GM18907 (cell line): ENCODE measurements around the gene CRACR2A.

Experiments
- ATAC-seq: cut with Tn5 transposase; IDR thresholded peaks from one replicate; pipeline ENCODE4 v1.9.1; 2021; ENCODE audit warnings: mild to moderate bottlenecking, moderate library complexity; ENCODE audit not compliant: unreplicated experiment

The CRACR2A gene, protein sequence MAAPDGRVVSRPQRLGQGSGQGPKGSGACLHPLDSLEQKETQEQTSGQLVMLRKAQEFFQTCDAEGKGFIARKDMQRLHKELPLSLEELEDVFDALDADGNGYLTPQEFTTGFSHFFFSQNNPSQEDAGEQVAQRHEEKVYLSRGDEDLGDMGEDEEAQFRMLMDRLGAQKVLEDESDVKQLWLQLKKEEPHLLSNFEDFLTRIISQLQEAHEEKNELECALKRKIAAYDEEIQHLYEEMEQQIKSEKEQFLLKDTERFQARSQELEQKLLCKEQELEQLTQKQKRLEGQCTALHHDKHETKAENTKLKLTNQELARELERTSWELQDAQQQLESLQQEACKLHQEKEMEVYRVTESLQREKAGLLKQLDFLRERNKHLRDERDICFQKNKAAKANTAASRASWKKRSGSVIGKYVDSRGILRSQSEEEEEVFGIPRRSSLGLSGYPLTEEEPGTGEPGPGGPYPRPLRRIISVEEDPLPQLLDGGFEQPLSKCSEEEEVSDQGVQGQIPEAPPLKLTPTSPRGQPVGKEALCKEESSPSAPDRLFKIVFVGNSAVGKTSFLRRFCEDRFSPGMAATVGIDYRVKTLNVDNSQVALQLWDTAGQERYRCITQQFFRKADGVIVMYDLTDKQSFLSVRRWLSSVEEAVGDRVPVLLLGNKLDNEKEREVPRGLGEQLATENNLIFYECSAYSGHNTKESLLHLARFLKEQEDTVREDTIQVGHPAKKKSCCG

DNA sequence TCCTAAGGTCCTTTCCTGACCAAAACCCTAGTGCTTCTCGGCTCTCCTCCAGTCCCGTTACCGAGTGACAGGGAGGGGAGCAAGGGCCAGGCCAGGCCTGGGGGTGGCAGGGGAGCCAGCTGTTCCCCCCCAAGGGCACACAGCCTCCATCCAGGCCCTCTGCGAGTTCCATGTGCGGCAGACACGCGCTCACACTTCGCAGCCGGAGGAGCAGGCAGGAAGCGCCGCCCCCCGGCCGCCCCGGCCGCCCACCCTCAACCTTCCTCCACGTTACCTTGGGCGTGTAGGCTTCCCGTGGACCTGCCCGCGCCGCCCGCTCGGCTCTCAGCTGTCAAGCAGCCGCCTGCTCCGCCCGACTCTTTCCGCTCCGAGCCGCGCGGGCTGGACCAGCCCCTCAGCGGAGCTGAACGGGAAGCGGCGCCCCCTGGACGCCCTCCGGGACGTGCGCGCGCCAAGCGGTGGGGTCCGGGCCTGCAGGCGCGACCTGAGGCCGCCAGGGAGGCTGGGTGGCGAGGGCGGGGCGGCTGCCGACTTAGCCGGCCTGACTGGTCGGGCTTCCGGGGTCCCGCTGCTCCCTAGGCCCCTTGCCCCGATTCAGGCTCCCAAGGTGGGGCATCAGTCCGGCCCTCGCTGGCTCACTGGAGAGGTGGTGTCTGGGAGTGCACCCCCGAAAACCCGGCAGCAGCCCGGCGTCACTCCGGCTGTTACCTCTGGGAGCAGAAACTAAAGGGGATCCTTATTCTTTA, at the start of gene CRACR2A:
Gene CRACR2A, minus strand, starts transcription at position 369 of the 746 bp plus-strand sequence. CDS start 56,110 bp downstream, outside the sequence.
- ATAC-seq = peak; percentile 81

DNA sequence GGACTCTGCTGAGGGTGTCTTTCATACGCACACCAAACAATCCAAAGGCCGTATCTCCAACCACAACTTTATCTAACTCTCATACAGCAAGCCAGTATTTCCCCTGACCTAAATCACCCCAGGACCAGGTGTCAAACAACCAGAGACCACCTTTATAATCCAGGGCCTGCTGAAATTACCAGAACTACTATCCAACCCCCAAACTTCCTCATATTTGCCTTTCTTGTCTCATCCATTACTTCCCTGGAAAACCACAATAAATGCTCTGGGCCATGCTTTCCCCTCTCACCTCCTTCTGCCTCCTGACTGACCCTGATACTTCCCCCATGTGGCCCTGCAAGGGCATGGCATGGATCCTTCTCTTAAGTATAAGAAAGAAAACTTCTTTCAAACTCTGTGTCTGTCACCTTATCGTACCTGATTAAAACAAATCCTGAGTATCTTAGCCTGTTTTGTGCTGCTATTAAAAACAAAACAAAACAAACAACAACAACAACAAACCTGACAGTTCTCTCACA, 44.7 kb upstream of the CRACR2A start:
- no peak for ATAC-seq

DNA sequence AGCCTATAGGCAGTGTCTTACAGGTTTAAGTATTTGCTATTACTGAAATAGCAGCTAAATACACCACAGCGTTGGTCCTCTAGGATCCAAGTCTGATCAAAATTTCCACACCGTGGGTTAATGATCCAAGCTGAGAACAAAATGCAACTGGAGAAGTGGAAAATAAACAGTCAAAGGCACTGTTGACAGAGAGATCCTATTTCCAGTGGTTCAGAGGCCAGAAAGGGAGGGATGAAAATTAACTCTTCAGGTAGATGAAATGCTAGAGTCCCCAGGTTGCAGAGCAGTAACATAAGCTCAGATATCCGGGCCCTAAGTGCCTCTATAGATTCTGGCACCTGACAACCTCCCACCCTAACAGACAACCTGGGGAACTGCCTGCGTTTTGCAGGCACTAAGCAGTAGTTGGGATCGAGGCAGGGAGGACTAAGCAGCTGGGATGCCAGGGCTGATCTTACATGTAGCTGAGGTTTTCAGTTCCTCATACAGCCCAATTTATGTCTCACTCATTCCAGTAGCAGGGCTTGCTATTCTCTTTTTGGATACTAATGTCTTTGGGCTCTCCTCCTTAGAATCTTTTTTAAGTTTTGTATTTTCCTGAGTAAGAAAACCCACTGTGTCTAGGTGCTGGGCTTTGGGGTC, 42.7 kb upstream of the CRACR2A start:
- ATAC-seq = no peak

DNA sequence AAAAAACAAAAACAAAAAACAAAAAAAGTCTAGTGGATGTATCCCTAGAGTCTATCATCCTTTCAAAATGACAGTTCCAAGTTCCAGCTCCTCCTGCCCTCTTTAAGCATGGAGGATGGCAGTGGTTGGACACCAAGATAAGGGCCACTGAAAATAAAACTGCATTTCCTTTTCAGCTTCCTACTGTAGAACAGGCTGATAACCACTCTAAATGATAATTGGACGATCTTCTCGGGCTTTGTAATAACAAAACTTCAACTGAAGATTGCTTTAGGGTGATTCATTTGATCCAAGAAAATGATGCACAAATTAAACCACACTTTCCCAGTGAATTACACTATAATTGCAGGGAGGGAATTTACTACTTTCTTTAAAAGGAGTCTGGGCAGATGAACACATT, 42.2 kb upstream of the CRACR2A start:
- ATAC-seq = no peak

DNA sequence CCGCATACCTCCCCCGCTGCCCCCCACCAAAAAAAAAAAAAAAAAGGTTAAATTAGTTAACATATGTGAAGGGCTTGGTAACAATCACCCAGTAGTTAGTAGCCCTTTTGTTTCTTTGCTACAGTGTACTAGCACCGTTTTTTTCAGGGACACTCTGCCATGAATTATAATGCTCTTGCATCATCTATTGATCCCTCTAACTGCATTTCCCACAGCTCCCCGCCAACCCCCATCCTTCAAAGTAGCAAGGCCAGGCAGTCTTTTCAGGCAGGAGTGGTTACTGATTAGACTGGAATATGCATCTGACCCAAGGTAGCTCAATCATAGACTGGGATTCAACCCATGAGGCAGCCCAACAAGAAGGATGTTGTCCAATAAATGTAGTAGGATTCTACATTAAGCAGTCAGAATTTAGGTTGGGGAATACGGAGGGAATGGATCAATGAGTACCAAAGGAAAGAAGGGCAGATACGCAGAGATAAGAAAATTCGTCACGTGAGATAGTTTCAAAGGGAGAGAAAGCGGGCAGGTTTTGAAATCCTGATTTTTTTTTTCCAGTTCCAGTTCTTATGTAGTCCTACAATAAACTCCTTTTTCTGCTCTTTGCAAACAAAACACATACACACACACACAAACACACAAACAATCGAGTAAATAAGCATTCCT, 39.8 kb upstream of the CRACR2A start:
- ATAC-seq = no peak

DNA sequence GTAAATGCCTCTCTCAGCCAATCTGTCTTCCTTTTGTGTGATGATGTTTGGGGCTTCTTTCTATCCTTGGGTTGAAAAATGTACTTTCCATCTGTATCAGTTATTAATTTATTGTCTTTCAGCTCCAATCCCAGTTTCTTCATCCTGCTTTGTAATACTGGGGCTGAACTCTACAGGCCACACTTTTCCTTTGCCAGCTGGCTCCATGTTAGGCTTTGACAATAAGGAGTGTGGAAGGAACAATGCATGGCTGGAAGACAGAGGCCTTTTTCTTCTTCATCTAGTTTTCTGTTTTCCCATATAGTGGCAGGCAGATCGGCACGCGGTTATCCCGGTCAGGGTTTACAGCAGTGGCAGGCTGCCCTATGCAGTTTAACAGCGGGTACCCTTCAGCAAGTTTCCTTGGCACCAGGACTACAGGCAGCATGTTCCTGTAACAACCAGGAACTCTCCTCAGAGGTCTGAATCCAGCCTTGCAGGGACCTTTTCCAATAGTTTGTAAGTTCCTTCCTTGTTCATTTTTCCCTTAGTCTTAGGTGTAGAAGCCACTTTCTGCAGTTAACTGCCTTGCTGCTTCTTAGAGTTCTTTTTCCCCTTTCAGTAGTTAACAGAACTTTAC, 38.5 kb upstream of the CRACR2A start:
- no peak for ATAC-seq

DNA sequence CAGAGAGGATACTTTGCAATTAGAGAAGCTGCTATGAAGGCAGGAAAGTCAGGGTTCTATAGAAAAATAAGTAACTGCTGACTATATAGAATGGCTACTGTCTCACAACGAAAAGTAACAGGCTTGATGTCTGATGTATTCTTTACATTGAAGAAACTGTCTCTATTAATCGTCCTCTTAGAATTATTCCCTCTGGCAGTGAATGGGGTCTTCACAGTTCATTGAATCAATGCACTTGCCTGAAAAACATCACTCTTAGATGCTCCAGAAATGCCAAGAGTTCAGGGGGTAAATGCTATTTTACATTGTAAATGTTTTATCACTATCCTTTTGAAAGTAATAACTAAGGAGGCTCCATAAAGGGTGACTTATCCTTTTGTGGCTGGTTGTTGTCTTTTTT, 37.7 kb upstream of the CRACR2A start:
- ATAC-seq = no peak

DNA sequence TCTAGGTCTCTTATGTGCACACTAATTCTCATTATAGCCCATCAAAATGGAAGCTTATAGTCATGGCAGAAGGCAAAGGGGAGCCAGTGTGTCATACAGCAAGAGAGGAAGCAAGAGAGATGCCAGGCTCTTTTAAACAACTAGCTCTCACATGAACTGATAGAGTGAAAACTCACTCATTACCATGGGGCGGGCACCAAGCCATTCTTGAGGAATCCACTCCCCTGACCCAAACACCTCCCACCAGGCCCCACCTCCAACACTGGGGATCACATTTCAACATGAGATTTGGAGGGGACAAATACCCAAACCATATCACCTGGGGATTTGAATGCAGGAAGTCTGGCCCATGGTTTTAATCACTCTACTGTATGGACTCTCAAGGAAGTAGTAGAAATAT, 36.9 kb upstream of the CRACR2A start:
- ATAC-seq = no peak

DNA sequence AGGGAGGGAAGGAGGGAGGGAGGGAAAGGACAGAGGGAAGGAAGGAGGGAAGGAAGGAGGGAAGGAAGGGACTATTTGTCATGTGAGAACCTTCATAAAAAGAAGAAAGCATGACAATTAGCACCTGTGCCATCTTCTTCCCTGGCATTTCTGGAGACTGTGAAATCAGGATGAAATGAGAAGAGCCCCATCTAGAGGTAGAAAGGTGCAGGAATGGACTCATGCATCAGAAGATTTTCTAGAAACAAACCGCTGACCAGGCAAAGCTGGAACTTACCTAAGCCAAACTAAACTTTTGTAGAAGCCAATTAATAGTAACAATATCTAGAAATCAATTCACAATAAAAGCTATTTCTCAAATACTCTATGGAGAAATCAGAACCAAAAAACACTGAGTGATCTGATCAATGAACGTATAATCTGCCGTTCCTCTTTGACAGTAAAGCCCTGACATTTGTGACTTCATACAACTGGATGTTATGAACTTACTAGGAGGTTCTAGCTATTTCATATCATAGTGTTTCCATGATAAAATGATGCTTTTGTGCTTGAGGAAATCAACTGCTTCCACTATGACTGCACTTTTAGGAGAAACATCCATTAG, 24.4 kb upstream of the CRACR2A start:
- no peak for ATAC-seq

DNA sequence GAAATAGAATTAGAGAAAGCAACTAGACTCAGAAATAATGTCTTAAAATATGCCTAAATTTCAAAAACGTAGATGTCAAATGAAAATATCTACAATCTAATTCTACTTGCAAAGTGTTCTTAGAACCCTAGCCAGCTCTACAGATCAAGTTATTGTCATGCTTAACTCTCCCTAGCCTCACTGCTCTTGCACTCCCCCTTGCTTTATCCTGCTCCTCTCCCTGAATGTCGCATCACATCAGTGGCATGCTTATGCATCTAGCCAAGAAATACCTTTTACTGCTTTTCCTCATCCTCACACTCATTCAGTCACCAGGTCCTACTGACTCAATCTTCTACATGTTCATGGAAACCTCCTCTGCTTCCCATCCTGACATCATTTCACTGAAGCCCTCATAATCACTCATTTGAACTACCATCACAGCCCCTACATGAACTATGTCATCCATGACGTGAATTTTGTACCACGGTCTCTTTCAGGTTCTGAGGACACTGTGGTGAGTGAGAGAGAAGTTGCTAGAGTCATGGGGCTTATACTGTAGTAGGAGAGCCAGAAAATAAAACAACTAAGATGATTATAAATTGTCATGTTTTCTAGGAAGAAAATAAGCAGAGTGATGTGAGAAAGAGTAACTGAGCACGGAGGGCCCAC, 22.6 kb upstream of the CRACR2A start:
- ATAC-seq = no peak

DNA sequence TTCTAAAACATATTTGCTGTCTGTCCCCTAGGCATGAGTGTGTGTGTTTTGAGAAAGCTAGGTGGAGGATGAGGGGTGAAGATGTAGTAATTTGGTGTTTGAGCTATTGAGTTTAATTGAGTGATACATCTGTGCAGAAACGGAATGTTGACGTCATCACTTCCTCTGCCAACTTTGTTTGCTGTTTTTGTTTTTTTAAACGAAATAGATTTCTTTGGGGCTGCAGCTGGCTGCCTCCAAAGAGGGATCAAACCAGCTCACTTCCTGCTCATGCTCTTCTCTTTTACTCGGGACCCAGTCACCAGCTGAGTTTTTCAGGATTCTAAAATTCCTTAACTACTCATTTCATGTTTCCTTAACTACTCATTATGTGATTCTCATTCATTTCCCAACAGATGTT, 19.5 kb upstream of the CRACR2A start:
- ATAC-seq = no peak

DNA sequence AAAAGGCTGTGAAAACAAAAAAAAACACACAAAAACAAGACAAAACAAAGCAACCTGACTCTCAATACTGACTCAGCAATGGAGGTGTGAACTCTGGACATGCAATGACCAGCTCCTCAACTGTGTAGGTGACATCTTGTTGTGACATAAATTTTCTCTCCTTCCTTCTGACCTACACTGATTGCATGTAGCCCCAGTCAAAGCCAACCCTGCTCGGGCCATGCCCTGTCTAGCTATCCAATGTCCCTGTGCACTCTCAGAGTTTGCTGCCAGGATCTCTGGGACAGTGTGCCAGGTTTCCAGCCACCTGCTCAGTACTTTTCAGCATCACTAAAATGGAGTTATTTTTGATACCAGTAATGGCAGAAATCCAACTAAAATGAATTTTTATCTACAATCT, 18.9 kb upstream of the CRACR2A start:
- no peak for ATAC-seq

DNA sequence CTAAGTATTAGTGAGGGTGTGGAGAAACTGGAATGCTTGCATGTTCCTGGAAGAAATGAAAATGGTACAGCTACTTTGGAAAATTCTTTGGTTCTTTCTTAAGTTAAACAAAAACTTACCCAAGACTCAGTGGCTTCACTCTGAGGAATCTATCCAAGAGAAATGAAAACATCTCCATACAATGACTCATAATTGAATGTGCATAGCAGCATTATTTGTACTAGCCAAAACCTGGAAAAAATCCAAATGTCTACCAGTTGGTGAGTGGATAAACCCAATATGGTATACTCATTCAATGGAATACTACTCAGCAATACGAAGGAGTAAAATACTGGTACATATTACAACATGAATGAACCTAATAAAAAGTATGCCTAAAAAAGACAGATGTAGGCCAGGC, 18.0 kb upstream of the CRACR2A start:
- no peak for ATAC-seq

DNA sequence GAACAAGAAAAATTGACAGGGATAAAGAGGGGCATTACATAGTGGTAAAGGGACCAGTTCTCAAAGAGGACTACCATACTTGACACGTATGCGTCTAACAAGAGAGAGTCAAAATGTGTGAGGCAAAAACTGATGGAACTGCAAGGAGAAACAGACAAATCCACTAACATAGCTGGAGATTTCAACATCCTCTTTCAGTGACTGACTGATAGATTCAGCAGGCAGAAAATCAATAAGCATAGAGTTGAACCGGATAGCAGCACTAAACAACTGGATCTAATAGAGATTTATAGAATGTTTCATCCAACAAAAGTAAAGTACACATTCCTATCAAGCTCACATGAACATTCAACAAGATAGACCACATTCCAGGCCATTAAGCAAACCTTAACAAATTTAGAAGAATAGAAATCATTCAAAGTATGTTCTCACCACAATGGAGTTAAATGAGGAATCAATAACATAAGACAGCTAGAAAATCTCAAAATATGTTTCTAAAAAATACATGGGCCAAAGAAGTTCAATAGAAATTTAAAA, 16.1 kb upstream of the CRACR2A start:
- ATAC-seq = no peak

DNA sequence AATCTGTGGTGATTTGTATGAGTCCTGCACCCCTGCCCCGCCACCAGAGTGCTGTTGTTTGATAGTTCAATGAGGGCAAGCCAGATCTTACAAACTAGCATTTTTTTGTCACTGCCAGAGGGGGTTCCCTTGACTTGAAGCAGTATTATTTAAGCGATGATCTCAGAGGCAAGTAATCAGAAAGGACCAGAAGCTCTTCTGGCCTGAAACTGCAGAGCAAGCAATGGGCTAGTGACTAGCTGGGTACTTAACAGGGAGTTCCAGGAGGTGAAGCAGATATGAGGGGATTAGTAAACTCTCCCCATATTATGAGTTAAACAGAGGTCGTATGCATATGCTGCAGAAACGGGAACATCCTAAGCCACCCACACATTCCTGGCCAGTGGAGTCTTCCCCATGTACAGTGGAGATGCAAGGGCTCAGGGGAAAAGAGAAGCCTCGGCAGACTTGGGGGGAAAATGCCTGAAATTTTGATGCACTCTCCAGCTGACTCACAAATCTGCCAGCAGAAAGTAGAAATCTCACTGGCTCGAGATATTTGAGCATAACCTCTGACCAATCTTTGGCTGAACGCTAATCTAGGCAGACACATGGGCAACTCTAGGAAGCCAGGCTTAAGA, 8.3 kb upstream of the CRACR2A start:
- ATAC-seq = no peak

DNA sequence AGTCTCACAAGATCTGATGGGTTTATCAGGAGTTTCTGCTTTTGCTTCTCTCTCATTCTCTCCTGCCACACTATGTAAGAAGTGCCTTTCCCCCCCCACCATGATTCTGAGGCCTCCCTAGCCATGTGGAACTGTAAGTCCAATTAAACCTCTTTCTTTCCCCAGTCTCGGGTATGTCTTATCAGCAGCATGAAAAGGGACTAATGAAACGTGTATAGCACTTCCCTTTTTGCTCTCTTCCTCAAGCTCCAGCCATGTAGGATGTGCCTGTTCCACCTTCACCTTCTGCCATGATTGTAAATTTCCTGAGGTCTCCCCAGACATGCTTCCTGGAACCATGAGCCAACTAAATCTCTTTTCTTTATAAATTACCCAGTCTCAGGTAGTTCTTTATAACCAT, 7.0 kb upstream of the CRACR2A start:
- ATAC-seq = no peak

DNA sequence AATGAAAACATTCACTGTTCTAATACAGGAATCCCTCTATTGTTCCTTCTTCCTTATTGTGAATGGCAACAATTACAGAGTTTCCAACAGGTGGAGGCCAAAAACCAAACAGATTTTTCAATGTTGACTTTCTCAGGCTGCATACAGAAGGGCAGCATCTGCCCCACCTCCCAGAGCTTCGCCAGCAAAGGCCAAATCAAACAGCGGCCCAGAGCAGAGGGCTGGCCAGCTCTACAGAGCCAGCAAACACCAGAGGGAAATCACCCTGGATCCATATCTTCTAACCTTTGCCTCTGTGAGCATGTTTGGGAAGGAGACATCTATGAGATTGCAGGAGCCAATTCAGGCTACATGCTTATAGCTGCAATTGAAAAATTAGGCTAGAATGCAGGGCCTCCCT, 4.4 kb upstream of the CRACR2A start:
- ATAC-seq = no peak

DNA sequence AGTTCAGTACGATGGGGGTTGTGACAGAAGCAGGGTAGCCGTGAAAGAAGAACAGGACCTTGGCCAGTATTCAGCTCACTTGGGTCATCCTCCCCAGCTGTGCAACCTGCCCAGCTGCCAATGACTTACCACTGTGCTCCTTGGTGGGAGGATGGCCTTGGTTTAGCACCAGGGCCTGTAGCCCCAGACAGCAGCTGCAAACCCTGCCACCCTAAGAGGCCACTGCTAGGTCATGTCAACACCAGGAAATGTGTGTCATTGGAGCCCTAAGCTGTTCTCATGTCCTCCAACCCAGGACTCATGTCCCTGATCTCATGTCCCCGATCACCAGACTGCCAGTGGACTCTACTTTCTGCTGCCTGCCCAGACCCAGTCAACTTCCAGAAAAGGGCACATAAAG, 3.0 kb upstream of the CRACR2A start:
- ATAC-seq = no peak
